ENCODE data around the gene MAPK6.

MAPK6 gene

DNA sequence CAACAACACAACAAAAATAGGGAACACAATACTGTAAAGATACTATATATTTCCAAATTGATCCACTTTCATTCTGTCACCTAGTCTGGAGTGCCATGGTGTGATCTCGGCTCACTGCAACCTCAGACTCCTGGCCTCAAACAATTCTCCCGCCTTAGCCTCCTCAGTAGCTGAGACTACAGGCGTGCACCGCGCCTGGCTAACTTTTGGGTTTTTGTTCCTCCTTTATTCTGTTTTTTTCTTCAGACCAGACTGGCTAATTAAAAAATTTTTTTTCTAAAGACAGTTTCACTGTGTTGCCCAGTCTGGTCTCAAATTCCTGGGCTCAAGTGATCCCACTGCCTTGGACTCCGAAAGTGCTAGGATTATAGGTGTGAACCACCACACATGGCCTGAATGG is 88.2 kb downstream of the MAPK6 start:
- DNase-seq: no peak

- DNase-seq: no peak
Measured at GRCh38 chr15:52109559-52110451, 90.8 kb downstream of the MAPK6 start.

DNA sequence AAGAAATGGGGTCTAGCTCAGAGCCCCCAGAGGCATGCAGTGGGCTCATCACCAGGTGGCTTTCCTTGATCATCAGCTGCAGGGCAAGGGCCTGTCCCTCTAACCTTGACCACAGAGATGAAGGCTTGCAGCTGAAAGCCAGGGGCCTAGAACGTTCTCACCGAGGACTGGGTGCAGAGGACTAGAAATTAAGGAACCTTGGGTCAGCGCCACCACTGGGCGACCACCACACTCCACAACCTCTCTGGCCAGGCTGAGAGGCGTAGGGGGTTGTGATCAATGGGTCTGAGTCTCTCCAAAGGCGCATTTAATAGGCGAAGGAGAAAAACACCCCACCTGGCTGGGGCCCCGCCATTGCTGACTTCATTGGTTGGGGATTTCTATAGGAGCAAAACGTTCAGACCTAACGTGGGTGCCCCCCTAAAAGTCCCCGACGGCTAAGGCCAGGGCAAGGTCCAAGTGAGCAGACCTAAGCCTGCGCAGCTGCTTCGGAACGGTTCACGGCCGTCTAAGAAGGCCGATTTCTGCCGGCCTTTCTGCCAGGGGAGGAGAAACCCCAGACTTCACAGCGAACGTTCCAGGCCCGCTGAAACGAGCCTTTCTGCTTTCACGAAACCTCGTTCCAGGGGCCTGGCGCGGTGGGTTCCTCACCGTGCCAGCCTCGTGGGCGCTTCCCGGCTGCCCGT is 92.6 kb downstream of the MAPK6 start:
- DNase-seq: no peak

- no peak for DNase-seq
Measured at GRCh38 chr15:52112203-52112750, 93.3 kb downstream of the MAPK6 start.

- no peak for DNase-seq
Measured at GRCh38 chr15:52113235-52113634, 94.2 kb downstream of the MAPK6 start.

DNA sequence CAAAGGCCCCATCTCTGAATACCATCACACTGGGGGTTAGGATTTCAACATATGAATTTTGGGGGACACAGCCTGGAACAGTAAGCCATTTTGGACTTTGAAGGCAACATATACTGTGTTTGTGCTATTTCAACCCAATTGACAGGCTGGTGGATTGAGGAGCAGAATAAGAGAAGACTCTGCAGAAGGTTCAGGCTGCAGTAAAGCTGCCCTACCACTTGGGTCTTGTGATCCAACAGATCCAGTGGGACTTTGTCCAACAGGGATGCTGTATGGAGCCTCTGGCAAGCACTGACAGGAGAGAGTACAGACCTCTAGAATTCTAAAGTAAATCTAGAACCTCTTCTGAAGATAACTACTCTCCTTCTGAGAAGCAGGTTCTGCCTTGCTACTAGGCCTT is 94.7 kb downstream of the MAPK6 start:
- DNase-seq: no peak

DNA sequence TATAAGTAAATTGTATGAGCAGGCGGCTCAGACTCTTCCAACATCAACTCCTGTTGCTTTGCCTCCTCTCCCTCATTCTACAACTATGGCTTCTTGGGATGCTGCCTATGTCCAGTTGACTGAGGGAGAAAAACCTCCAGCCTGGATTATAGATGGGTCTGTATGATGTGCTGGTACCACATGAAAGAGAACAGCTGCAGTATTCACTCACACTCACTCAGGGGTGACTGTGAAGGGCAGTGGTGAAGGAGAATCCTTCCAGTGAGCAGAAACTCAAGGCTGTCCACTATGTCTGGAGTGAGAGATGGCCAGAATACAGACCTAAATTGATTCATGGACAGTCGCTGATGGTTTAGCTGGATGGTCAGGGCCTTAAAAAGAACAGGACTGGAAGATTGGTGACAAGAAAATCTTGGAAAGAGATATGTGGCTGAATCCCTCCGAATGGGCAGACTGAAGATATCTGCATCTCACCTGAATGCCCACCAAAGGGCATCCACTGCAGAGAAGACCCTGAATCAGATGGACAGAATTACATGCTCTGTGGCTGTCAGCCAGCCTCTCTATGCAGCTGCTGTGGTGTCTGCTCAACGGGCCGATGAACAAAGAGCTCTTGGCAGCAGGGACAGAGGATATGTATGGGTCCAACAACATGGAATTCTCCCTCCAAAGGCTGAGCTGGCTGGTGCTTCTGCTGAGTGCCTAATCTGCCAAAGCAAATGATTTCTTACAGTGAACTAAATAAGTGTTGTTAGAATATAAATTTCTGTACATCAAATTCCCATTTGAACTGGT is 95.4 kb downstream of the MAPK6 start:
- no peak for DNase-seq

GRCh38 chr15:52115598-52116427 is 96.8 kb downstream of the MAPK6 start:
- DNase-seq: no peak

All from AML-193 (cell line).